Measurements from ENCODE around the gene PDE4D.

PDE4D gene

GRCh38 chr5:59368951-59369350, 524.6 kb downstream of the PDE4D start:
- Histone ChIP-seq H3K27me3 (replicated peaks; ENCODE audit: control insufficient read depth, insufficient read depth, low read length) (no peaks in the 10 kb centered on the region), H3K4me3 (replicated peaks; ENCODE audit: low read depth, low read length) (no peak overlapping the region), H3K36me3 (ENCODE audit: control insufficient read depth, insufficient read depth, low read length) (no peaks in the 10 kb centered on the region)
- no peak for DNase-seq (ENCODE audit: extremely low read depth, insufficient read length)
- no peak for TF ChIP-seq CTCF (IDR thresholded peaks at IDR 0.05; ENCODE audit: insufficient read depth, low read length, poor library complexity, severe bottlenecking)

- no peaks in the 10 kb centered on the region for H3K27me3 ChIP-seq (replicated peaks; ENCODE audit: control insufficient read depth, insufficient read depth, low read length)
- DNase-seq (ENCODE audit: extremely low read depth, insufficient read length): no peak
- TF ChIP-seq CTCF (IDR thresholded peaks at IDR 0.05; ENCODE audit: insufficient read depth, low read length, poor library complexity, severe bottlenecking): peak; percentile 82
- H3K36me3 ChIP-seq (ENCODE audit: control insufficient read depth, insufficient read depth, low read length): no peaks in the 10 kb centered on the region
- H3K4me3 ChIP-seq (replicated peaks; ENCODE audit: low read depth, low read length): no peak overlapping the region
These were observed 525.6 kb downstream of the PDE4D start for GRCh38 chr5:59367791-59368394.

GRCh38 chr5:59366784-59367183, 526.7 kb downstream of the PDE4D start:
- Histone ChIP-seq H3K27me3 (replicated peaks; ENCODE audit: control insufficient read depth, insufficient read depth, low read length) (no peaks in the 10 kb centered on the region), H3K4me3 (replicated peaks; ENCODE audit: low read depth, low read length) (no peak overlapping the region), H3K36me3 (ENCODE audit: control insufficient read depth, insufficient read depth, low read length) (no peaks in the 10 kb centered on the region)
- DNase-seq (ENCODE audit: extremely low read depth, insufficient read length): no peak
- TF ChIP-seq CTCF (IDR thresholded peaks at IDR 0.05; ENCODE audit: insufficient read depth, low read length, poor library complexity, severe bottlenecking): no peak

GRCh38 chr5:59362438-59362837, 531.1 kb downstream of the PDE4D start:
- no peak for DNase-seq (ENCODE audit: extremely low read depth, insufficient read length)
- TF ChIP-seq CTCF (IDR thresholded peaks at IDR 0.05; ENCODE audit: insufficient read depth, low read length, poor library complexity, severe bottlenecking): no peak

GRCh38 chr5:59361454-59361853, 532.1 kb downstream of the PDE4D start:
- Histone ChIP-seq H3K36me3 (ENCODE audit: control insufficient read depth, insufficient read depth, low read length) (no peaks in the 10 kb centered on the region), H3K4me3 (replicated peaks; ENCODE audit: low read depth, low read length) (no peak overlapping the region), H3K27me3 (replicated peaks; ENCODE audit: control insufficient read depth, insufficient read depth, low read length) (no peaks in the 10 kb centered on the region)
- TF ChIP-seq CTCF (IDR thresholded peaks at IDR 0.05; ENCODE audit: insufficient read depth, low read length, poor library complexity, severe bottlenecking): no peak
- no peak for DNase-seq (ENCODE audit: extremely low read depth, insufficient read length)

More at GRCh38 chr5:59362438-59362837, 531.1 kb downstream of the PDE4D start:
- Histone ChIP-seq H3K4me3 (replicated peaks; ENCODE audit: low read depth, low read length) (no peak overlapping the region), H3K27me3 (replicated peaks; ENCODE audit: control insufficient read depth, insufficient read depth, low read length) (no peaks in the 10 kb centered on the region), H3K36me3 (ENCODE audit: control insufficient read depth, insufficient read depth, low read length) (no peaks in the 10 kb centered on the region)

- no peaks in the 10 kb centered on the region for H3K27me3 ChIP-seq (replicated peaks; ENCODE audit: control insufficient read depth, insufficient read depth, low read length)
- TF ChIP-seq CTCF (IDR thresholded peaks at IDR 0.05; ENCODE audit: insufficient read depth, low read length, poor library complexity, severe bottlenecking): no peak
- DNase-seq (ENCODE audit: extremely low read depth, insufficient read length): no peak
- H3K4me3 ChIP-seq (replicated peaks; ENCODE audit: low read depth, low read length): no peak overlapping the region
- H3K36me3 ChIP-seq (ENCODE audit: control insufficient read depth, insufficient read depth, low read length): no peaks in the 10 kb centered on the region
These were observed 533.4 kb downstream of the PDE4D start for GRCh38 chr5:59360130-59360555.
